DND-41 (cell line): ENCODE data around the gene MAP4K1.

Experiments
- EZH2 ChIP-seq: IDR thresholded peaks from 3 replicates; pipeline ENCODE4 v1.6.1; 2012; ENCODE audit warnings: borderline replicate concordance, low read depth, mild to moderate bottlenecking, moderate library complexity, low read length, inconsistent platforms; ENCODE audit not compliant: severe bottlenecking
- TF ChIP-seq, protein P1 (sequence below): IDR thresholded peaks from 2 replicates; pipeline ENCODE4 v1.5.1; 2012; ENCODE audit warnings: borderline replicate concordance, low read length, moderate library complexity, mild to moderate bottlenecking; ENCODE audit not compliant: poor library complexity, severe bottlenecking; ENCODE audit errors: extremely low read depth

DNA sequence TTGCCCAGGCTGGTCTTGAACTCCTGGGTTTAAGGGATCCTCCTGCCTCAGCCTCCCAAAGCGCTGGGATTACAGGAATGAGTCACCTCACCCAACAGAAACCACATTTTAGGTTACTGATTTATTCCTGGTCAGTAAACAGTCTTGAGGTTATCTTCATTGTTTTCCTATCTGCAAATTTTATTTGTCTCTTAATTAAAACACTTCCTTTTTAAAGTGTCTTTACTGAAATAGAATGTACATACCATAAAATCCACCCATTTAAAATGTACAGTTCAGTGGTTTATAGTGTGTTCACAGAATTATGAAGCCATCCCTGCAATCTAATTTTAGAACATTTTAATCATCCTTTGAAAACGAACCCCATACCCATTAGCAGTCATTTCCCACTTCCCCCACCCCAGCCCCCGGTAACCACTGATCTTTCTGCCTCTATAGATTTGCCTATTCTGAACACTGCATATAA lies 63.0 kb downstream of the MAP4K1 start:
- TF ChIP-seq, protein P1, sequence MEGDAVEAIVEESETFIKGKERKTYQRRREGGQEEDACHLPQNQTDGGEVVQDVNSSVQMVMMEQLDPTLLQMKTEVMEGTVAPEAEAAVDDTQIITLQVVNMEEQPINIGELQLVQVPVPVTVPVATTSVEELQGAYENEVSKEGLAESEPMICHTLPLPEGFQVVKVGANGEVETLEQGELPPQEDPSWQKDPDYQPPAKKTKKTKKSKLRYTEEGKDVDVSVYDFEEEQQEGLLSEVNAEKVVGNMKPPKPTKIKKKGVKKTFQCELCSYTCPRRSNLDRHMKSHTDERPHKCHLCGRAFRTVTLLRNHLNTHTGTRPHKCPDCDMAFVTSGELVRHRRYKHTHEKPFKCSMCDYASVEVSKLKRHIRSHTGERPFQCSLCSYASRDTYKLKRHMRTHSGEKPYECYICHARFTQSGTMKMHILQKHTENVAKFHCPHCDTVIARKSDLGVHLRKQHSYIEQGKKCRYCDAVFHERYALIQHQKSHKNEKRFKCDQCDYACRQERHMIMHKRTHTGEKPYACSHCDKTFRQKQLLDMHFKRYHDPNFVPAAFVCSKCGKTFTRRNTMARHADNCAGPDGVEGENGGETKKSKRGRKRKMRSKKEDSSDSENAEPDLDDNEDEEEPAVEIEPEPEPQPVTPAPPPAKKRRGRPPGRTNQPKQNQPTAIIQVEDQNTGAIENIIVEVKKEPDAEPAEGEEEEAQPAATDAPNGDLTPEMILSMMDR = no peak
- no peak for TF ChIP-seq EZH2
